ENCODE measurements around the gene RNF208. TPM values are rescaled to one million over a fixed set of nuclear protein-coding genes. Genes with fewer than 3 reads are reported as not detected.

The RNF208 gene
- total and polyA plus RNA-seq, 9 of the 15 experiments (the other 6 are each of a cell fraction or from before 2014, with no cell fraction given) = 0.15 to 6.9 (median 0.50) TPM; not detected in 2

GRCh38 chr9:137240318-137240840 is 18.3 kb upstream of the RNF208 start (continued):
- no peak for TF ChIP-seq ATF3 (IDR thresholded peaks at IDR 0.05)
- TF ChIP-seq ATF3 (CRISPR knock-in tag; conservative IDR thresholded peaks at IDR 0.05) = no peak; the same call in 1 of the 2 replicates
- no peak for TF ChIP-seq TSHZ1 (CRISPR knock-in tag; IDR thresholded peaks at IDR 0.05)
- TF ChIP-seq HSF4 (CRISPR knock-in tag; IDR thresholded peaks at IDR 0.05; ENCODE audit: borderline replicate concordance) = no peak
- TF ChIP-seq CHD4 (IDR thresholded peaks at IDR 0.05; ENCODE audit: insufficient read depth, insufficient replicate concordance, low read depth, low read length, poor library complexity, severe bottlenecking) = no peak
- TF ChIP-seq ARID3A (IDR thresholded peaks at IDR 0.05; ENCODE audit: borderline replicate concordance, low read depth, low read length) = no peak
- TF ChIP-seq PREB (CRISPR knock-in tag; IDR thresholded peaks at IDR 0.05) = no peak
- TF ChIP-seq SMARCA4 (IDR thresholded peaks at IDR 0.05) = no peak
- no peak for TF ChIP-seq THRAP3 (IDR thresholded peaks at IDR 0.05; ENCODE audit: borderline replicate concordance)
- no peak for TF ChIP-seq MED1 (CRISPR knock-in tag; IDR thresholded peaks at IDR 0.05; ENCODE audit: borderline replicate concordance)
- no peak for TF ChIP-seq ASH1L (IDR thresholded peaks at IDR 0.05; ENCODE audit: borderline replicate concordance, low read depth, partially characterized antibody)
- TF ChIP-seq ERF (CRISPR knock-in tag; IDR thresholded peaks at IDR 0.05) = peak; percentile 64; the same call in 1 of the 2 replicates
- TF ChIP-seq U2AF1 (optimal IDR thresholded peaks at IDR 0.05; ENCODE audit: low read depth, low read length) = no peak
- TF ChIP-seq PTTG1 (tag; IDR thresholded peaks at IDR 0.05; ENCODE audit: low read depth) = no peak
- no peak for TF ChIP-seq CEBPB (tag; IDR thresholded peaks at IDR 0.05)
- 0 out of 2 replicates have a peak, but pooled peaks have one; percentile 31 for TF ChIP-seq ZNF224 (CRISPR knock-in tag; IDR thresholded peaks at IDR 0.05)
- TF ChIP-seq CHCHD3 (CRISPR knock-in tag; IDR thresholded peaks at IDR 0.05) = no peak
- TF ChIP-seq SPI1 (IDR thresholded peaks at IDR 0.05; ENCODE audit: borderline replicate concordance, low read depth, low read length) = no peak

Data from K562 (cell line).